ENCODE measurements around the gene SIK2.

Gene SIK2
- long read RNA-seq, full-length matches to known transcripts, result 4 of 21 reads
- long read RNA-seq, partial matches to known transcripts, result 5 of 21 reads
- long read RNA-seq, other reads (novel, unspliced or antisense), result 12 of 21 reads

GRCh38 chr11:111601979-111602864 lies at the start of gene SIK2:
SIK2 (plus strand) TSS chr11:111602449; CDS start chr11:111602564, 115 bp downstream.
- H3K4me3 ChIP-seq (replicated peaks; ENCODE audit: insufficient read depth, low read length), result peak within 1 kb of the TSS; percentile 87
- DNase-seq (ENCODE audit: low read depth in 1 of 2, low spot score in 1 of 2), result peak; percentile 74 to 89
- no peaks in the 10 kb centered on the region for H3K27me3 ChIP-seq (ENCODE audit: insufficient read depth, poor library complexity, severe bottlenecking)
- peak within 1 kb of the TSS; percentile 82 for H3K27ac ChIP-seq (replicated peaks)
- TF ChIP-seq REST (IDR thresholded peaks at IDR 0.05; ENCODE audit: insufficient replicate concordance, low read depth) (no peak), GABPA (IDR thresholded peaks at IDR 0.05; ENCODE audit: low read depth) (no peak), CTCF (IDR thresholded peaks at IDR 0.05; ENCODE audit: insufficient read depth, low read length) (peak; percentile 60), SPI1 (IDR thresholded peaks at IDR 0.05; ENCODE audit: borderline replicate concordance, low read depth) (no peak), POLR2AphosphoS5 (IDR thresholded peaks at IDR 0.05; ENCODE audit: low read depth) (peak; percentile 33; the same call in 1 of the 2 replicates)

- peaks cover 5% of the 10 kb centered on the region for H3K27me3 ChIP-seq (ENCODE audit: insufficient read depth, poor library complexity, severe bottlenecking)
- H3K27ac ChIP-seq (replicated peaks), result no peak overlapping the region
- DNase-seq (ENCODE audit: low read depth in 1 of 2, low spot score in 1 of 2), result no peak
- no peak overlapping the region for H3K4me3 ChIP-seq (replicated peaks; ENCODE audit: insufficient read depth, low read length)
- TF ChIP-seq GABPA (IDR thresholded peaks at IDR 0.05; ENCODE audit: low read depth), result no peak
- TF ChIP-seq REST (IDR thresholded peaks at IDR 0.05; ENCODE audit: insufficient replicate concordance, low read depth), result no peak
- TF ChIP-seq POLR2AphosphoS5 (IDR thresholded peaks at IDR 0.05; ENCODE audit: low read depth), result no peak
- TF ChIP-seq CTCF (IDR thresholded peaks at IDR 0.05; ENCODE audit: insufficient read depth, low read length), result no peak
- TF ChIP-seq SPI1 (IDR thresholded peaks at IDR 0.05; ENCODE audit: borderline replicate concordance, low read depth), result no peak
Observed at GRCh38 chr11:111554532-111554931, 47.7 kb upstream of the SIK2 start.

- DNase-seq (ENCODE audit: low read depth in 1 of 2, low spot score in 1 of 2), result no peak
- Histone ChIP-seq H3K4me3 (replicated peaks; ENCODE audit: insufficient read depth, low read length) (no peak overlapping the region), H3K27ac (replicated peaks) (no peak overlapping the region), H3K27me3 (ENCODE audit: insufficient read depth, poor library complexity, severe bottlenecking) (peaks cover 5% of the 10 kb centered on the region)
- TF ChIP-seq REST (IDR thresholded peaks at IDR 0.05; ENCODE audit: insufficient replicate concordance, low read depth) (no peak), CTCF (IDR thresholded peaks at IDR 0.05; ENCODE audit: insufficient read depth, low read length) (no peak), POLR2AphosphoS5 (IDR thresholded peaks at IDR 0.05; ENCODE audit: low read depth) (no peak)
Observed at GRCh38 chr11:111555255-111555654, 47.0 kb upstream of the SIK2 start.
